HG02970 (cell line): Measurements from ENCODE around the gene XCL2.
A peak's percentile ranks its signal among the peaks of the same experiment; 100 is the strongest.

Source experiments
- ATAC-seq: cut with Tn5 transposase; IDR thresholded peaks from one replicate; pipeline ENCODE4 v1.9.1; 2021; ENCODE audit warnings: mild to moderate bottlenecking, moderate library complexity, moderate number of reproducible peaks; ENCODE audit not compliant: unreplicated experiment, low FRiP score

The XCL2 gene

DNA sequence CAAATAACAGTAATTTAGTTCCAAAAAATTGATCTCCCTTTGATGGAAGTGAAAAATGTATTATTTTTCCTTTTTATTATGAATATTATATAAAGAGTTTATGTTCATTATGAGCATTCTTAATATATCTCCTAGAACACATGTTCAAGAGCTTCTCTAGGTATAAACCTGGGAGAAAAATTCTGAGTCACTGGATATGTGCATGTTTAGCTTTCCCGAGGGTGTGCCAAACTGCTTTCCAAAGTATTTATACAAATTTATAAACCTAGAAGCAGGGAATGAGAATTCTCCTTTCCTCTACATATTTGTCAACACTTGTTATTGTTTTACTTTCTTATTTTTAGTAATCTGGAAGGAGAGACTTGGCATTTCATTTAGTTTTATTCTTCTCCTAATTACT is 25.0 kb downstream of the XCL2 start:
- ATAC-seq, result no peak

DNA sequence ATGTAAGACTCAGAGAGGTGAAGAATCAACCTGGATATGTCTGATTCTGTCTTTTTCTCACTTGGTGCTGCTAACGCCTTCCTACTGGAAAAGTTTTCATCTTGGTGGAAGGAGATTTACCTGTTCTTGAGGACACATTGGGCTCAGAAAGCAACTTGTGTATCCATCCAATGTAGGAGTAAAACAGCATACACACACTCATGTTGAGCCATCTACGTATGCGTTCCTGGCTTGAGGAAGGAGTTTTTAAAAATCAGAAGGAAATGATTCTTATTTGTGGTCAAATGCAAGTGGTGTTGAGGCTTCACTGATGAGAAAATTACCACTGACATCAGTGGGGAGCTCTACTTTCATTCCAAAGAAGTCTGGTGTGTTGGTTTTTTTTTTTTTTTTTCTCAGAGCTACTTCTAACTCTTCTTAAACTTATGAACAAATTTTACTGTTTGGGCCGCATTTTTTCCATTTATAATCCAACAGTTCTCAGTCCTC is 25.6 kb downstream of the XCL2 start:
- no peak for ATAC-seq

DNA sequence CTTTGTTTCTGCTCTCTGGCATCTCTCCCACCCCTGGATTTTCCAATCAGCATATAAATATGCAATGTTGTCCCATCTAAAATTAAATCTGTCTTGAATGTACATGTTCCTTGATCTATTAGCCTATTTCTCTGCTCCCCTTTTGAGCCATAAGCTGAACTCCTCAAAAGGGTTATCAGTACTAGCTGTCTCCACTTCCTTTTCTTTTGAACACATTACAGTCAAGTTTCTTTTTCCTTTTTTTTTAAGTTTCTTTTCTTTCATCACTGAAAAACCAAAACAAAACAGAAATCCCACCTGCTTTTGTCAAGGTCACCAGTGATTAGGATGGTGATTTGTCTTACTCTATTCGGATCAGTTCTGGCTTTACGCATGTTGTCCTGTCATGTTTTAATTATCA is 29.3 kb downstream of the XCL2 start:
- no peak for ATAC-seq

DNA sequence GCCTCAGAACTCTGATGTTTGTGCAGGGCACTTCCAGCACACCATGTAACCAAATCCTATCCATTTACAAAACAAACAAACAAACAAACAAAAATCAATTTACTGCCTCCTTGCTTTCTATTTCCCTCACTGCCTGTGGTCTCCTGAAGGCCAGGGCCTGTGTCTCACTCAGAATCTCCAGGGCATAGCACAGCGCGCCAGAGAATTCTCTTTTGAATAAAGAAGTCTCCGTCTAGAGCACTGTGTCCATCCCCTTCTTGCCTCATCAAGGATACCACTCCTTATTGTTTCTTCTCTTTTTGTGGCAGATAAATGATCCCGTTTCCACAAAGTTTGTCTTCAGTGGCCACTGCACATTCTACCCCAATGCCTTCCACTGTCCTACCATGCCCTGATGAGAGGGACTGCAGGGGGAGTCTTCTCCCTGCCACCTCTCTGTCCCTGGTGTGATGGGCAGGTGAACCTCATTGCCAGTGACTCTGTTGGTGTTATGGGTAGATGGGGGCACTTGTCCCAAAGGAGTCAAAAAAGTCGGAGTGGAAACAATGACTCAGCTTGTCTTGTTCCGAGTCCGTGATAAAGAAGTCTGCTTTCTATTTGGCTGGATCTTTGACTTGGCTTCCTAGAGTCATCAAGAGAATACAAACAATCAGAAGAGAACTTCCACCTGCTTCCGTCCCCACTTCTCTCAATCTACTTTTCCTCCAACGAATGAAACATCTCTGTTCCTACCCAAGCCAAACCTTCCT is 30.0 kb downstream of the XCL2 start:
- ATAC-seq, result no peak

DNA sequence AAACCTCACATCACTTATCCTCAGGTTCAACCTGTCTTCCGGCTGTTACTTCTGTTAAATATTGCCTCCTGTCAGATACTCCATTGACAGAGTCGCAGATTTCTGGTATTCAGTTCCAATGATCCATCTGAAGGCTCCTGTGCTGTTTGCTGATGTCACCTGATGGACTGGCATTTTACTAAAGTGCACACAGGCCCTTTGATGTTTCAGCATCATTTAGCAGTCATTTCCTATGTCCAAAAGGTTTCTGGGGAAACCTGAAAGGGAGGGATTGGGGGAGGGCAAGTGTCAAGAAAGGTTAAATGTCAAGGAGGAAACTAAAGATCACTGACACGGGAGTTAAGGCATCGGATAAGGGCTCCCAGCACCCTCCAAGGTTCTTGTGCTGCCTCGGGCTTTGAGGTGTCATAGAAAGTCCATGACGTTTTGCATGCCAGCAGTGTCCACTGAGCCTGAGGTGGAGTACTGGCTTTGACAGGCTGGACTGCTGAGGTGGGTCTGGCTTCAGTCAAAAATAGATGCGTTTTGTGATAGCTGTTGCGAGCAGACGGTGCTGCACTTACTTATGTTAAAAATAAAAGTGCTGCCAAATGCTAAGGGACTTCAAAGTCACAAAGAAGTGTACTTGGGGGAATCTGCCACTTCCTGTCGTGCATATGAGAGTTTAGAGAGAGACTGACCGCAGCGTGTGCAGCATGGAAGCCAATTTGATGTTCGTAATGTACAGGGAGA is 30.8 kb downstream of the XCL2 start:
- no peak for ATAC-seq

DNA sequence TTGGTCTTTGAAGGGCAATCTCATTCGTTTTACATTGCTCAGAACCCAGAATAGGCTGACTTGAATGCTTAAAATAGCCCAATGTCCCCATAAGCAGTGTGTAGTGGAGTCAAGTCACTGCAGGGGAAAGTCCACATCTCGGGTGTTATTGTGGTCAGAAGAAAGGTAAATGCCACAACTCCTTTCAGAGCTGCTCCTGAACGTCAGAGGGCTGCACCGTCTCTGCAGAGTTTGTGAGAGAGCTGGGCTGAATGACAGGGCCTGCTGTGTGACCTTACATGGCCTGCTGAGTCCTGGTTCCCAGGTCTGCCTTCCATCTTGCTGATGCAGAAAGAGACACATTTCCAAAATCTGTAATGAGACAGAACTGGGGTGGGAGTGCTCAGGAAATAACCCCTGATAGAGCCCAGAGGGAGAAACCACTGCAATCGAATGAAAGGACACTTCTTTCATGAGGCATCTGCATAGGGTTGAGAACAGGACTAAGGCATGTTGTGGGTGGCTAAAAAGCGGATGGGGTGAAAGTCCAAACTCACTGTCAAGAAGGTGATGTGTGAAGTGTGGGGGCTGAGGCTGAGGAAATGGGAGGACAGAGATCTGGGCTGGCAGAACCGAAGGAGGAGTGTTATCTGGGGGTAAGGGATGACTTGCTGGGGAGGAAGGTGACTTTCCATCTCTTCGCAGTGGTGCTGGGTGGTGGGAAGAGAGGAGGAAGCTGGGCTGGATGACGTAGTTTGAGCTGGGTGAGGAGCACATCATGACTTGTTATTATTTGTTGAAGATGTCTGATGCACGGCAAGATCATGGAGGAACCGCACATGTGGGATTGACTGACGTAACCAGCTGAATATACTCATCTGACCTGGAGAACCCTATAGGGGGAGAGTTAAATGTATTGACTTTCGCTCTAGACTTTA is 33.7 kb downstream of the XCL2 start:
- ATAC-seq, result peak; percentile 75

DNA sequence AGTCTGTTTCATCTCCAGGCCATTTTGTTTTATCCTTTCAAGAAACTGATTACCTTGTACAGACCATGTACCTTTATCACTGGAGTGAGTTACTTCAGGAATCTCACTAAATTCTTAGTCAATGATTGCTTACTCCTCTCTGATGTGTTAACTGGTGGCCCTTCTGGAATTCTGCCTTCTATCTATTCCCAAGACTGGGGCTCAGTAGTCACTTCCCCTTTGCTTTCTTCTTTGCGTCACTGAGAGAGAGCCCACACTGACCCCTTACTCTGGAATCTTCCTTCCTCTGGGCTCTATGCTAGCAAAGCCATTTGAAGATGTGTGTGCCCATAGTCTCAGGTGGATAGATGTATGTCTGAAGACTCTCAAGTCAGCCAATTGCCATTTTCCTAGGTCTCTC is 34.6 kb downstream of the XCL2 start:
- no peak for ATAC-seq

DNA sequence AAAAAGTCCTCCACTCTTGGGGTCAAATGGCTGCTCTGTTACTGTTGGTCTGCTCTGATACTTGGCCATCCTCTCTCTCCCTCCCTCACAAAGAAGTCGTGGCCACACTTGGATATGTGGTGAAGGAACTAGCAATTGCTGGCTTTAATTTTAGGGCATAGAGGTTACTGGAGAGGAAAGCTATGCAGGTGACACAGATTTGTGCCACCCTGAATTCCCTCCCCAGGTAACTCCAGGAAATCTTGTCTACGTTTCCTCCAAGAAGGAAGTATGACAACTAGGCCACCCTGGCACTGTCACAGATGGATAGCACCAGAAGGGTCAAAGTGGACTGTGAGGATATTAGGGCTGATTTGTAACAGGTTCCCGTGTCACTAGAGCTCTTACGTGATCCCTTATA is 36.0 kb downstream of the XCL2 start:
- no peak for ATAC-seq

DNA sequence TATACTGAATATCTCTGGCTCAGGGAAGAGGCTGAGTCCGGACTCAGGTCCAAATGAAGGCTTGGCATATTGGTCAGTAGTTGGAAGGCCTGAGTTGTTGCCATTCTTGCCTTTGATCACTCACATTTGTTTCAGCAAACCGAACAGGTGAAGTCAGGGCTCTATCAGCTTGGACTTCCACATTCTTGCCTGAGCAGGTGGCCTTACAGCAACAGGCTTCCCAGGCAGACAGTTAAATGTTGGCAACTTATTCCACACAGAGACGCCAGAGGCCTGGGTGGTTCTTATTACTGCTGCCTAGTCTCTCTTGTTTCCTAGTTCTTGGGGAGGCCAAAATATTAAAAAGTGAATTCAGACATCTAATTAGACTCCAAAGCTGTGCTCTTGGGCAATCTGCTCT is 36.6 kb downstream of the XCL2 start:
- no peak for ATAC-seq

DNA sequence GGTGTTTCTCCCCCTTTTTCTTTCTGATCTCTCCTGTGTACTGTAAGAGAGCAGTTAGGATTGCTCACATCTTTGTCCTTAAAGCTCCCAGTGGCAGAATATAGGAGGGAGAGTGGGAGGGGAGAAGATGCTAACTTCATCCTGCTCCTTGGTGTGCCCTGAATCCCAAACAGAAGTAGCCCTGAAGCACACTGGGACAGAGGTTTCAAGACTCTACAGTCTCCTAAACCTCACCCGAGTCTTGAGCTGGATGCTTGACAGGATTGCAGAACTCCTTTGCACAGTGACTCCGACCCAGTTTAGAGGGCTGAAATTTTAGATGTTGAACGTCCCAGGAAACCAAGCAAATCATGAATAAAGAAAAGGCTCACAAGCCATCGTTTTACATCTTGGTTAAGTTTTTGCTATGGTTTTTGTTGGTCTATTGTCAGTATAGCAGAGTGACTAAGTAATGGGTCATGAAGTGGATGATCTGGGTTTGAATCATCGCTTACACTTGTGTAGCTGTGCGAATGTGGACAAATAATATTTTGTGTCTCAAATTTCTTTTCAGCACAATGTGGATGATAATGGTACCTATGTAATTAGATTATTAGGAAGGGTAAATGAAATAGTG is 37.5 kb downstream of the XCL2 start:
- ATAC-seq, result no peak

DNA sequence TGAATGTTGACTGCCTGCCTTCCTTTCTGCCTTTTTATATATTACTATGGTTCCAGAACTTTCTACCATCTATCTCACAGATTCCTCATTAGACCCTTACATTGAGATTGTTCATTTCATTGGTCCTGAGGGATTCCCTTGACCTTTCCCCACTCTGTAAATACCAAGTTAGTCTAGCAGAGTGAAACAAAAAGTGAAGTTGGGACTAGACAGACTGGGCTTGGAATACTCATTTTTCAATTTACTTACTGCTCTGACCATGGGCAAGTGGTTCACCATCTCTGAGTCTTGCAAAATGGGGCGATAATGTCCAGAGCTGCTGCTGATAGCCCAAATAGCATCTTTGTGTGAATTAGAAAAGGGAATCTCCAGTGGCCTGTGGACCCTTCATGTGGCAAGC is 38.8 kb downstream of the XCL2 start:
- ATAC-seq, result no peak

DNA sequence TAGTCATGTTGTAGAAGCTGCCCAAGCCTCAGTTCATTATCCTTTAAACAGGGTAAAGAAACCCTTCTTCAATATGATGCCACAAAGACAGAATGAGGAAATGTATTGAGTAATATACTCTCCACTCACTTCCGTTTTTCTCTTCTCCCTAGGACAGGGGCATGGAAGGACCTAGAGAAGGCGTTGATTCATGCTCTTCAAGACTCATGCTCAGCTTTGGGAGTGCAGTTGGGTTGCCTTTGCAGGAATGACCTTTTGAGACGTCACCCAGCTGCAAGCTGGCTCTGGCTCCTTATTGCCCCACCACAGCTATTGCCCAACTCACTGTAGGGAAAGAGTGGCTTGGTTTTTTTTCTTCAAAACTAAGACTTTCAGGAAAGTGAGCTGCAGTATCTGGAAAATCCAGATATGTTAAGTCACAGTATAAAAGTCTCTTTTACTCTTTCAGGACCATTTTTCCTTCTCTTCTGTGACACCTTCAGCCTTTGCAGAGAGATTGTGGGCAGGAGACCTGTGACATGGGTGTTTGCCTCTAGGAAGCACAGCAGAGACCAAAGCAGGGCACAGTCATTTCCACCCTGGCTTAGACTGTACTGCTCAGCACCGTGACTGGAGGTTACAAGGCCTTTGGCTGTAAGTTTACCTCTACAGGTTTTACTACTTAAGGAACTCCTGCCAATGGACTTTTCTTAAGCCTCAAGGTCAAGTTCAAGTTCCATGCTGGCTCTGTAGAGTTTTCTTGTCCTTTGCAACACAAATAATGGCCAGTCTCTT is 39.5 kb downstream of the XCL2 start:
- ATAC-seq, result peak; percentile 55

DNA sequence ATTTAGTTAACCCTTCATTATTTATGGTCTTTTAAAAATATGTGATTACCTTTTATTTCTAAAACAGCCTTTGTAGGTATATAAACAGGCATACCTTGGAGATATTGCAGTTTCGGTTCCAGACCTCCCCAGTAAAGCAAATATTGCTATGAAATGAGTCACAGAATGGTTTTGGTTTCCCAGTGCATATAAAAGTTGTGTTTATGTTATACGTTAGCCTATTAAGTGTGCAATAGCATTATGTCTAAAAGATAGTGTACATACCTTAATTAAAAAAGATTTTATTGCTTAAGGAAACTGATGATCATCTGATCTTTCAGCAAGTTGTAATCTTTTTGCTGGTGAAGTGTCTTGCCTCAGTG is 44.1 kb downstream of the XCL2 start:
- ATAC-seq, result no peak

DNA sequence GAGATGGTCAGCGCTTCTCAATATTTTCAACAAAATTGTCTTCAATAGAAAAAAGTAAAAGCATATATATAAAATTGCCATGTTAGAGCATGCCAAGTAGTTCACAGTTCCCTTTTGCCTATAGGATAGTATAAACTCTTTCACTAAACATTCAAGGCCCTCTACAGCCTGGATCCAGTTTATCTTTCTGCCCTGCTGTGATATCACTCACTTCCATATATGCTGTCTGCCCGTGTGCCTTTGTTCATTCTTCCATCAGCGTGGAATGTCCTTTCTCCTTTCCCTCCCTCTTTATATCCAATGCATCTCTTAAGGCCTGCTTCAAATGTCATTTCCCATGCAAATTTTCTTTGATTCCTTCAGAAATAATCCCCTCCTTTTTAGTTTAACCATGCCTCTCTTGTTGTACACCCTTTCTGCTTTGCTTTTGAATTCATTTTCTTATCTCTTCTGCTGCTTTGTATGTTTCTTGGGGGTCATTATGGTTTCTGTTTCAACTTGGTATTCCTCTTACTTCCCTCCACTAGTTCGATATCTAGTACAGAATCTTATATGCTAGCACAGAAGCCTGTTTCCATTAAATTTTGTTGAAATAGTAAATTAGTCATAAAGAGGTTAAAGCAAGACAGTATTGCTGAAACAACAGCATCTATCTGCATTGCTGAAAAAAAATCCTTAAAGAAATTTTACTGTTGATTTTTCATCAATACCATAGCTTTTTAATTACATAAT is 44.7 kb downstream of the XCL2 start:
- no peak for ATAC-seq

DNA sequence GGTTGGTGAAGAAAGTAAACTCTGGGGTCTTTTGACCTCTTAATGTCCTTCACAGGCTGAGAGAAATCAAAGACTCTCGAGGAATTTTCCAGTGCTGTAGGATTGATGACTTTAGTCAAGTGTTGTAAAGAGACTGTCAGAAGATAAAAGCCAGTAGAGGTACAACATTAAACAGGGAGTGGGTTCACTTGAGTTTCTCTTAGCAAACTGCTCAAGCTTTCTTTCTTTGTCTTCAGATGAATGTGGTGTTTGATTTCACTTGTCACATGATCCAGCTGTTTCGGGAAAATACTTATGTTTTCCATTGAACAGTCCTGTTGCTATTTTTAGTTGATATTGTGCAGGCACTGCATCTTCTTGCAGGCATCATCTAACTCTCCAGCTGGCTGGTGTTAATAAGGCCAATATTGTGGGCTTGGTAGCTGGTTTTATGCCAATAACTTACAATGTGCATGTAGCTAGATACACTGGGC is 45.6 kb downstream of the XCL2 start:
- ATAC-seq, result no peak

DNA sequence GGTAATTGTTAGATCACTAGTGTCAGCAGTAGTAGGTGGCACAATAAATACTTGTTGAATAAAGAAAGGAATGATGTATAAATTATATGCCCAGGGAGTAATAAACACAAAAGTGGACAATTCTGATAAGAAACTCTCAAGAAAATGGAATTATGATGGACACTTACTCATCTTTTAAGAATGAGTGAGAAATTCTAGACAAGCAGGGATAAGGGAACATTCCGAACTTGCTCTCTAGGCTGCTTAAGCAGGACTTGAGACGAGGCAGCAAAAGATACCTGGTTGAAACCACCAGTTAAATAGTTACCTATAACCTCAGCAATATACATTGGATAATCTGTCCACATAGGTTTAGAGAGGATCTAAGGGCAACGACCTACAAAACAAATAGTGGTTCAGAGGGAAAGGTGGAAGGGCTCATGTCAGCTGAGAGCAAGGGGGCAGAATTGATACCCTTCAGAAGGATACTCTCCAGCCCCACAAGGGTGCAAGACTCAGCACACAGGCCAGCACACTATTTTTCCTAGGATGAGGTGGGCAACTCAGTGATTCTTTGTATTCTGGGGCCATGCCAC is 46.3 kb downstream of the XCL2 start:
- no peak for ATAC-seq

DNA sequence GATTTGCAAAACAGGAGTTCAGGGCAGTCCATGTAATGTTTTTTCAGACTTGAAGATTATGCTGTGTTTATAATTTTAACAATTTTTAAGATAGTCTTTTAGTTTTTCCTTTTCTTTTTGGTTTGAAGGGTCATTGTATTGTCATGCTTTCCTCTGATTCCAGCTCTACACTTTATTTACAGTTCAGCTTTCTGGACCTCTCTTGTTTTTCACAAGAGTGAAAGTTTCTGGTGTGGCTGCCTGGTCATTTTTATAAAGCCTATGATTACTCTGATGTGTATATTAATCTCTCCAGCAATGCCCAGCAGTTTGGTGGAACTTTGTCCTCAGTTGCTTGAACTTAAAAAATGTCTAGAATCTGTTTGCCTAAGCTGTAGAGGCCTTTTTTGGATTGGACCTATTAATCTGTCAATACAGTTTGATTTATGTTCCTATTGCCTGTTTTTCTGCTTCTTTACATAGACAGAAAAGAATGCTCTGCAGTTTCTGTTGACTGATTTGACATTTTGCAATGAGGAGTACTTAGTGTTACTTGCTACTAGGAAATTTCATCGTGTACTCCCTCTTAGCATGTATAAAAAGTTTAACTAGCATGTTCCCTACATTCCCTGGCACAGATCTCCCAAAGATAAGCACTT is 52.2 kb downstream of the XCL2 start:
- ATAC-seq, result no peak
